ENCODE measurements around the gene TRIOBP. TPM values are rescaled to one million over a fixed set of nuclear protein-coding genes. Genes with fewer than 3 reads are reported as not detected.

The TRIOBP gene
- total RNA-seq, 1 experiment from 2014 or later = 170 TPM

DNA sequence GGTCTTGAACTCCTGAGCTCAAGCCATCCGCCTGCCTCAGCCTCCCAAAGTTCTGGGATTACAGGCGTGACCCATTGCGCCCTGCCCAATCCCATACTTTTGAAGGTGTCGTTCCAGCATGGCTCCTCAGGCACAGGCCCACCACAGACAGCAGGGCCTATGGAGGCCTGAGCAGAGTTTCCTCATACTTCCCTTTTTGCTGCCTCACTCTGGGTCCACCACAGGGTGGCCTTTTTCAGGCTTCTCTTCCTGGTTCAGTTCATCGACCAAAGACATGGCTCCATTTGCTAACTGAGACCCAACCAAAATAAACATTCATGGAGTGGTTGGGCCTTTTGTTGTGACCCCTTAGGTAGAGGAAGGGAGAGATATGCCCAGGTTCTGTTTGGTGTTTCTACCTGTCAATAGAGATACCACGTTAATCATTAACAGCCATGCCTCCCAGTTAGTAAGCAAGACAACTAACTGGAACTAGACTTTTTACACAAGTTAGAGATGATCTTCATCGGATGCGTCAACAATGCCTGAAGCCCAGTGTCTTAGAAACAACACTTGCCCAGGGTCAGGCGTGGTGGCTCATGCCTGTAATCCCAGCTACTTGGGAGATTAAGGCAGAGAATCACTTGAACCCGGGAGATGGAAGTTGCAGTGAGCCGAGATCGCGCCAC is 35.1 kb downstream of the TRIOBP start:
- intact Hi-C loops (cut with micrococcal nuclease; ENCODE audit: unreplicated experiment) = no loop called here
- Histone ChIP-seq H2AFZ (no peak overlapping the region), H3F3A (ENCODE audit: insufficient read depth, low read depth) (peaks cover 18% of the 10 kb centered on the region), H3K27ac (no peak overlapping the region), H3K4me3 (no peak overlapping the region), H3K79me2 (ENCODE audit: low read depth) (no peaks in the 10 kb centered on the region), H3K4me2 (no peak overlapping the region), H3K9me2 (ENCODE audit: insufficient read depth) (no peaks in the 10 kb centered on the region), H3K27me3 (ENCODE audit: insufficient read depth, low read depth) (no peaks in the 10 kb centered on the region), H3K36me3 (ENCODE audit: low read depth) (no peaks in the 10 kb centered on the region), H3K9me3 (ENCODE audit: insufficient read depth, low read depth) (no peaks in the 10 kb centered on the region), H4K20me1 (ENCODE audit: insufficient read depth) (no peaks in the 10 kb centered on the region), H3K4me1 (replicated peaks; ENCODE audit: insufficient read depth) (peaks cover 12% of the 10 kb centered on the region; the same call in 1 of the 2 replicates)
- BruUV-seq (replicated peaks) = no TSS peak
- TF ChIP-seq, protein P1, sequence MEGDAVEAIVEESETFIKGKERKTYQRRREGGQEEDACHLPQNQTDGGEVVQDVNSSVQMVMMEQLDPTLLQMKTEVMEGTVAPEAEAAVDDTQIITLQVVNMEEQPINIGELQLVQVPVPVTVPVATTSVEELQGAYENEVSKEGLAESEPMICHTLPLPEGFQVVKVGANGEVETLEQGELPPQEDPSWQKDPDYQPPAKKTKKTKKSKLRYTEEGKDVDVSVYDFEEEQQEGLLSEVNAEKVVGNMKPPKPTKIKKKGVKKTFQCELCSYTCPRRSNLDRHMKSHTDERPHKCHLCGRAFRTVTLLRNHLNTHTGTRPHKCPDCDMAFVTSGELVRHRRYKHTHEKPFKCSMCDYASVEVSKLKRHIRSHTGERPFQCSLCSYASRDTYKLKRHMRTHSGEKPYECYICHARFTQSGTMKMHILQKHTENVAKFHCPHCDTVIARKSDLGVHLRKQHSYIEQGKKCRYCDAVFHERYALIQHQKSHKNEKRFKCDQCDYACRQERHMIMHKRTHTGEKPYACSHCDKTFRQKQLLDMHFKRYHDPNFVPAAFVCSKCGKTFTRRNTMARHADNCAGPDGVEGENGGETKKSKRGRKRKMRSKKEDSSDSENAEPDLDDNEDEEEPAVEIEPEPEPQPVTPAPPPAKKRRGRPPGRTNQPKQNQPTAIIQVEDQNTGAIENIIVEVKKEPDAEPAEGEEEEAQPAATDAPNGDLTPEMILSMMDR (conservative IDR thresholded peaks at IDR 0.05) = no peak
- no peak for TF ChIP-seq EZH2 (IDR thresholded peaks at IDR 0.05; ENCODE audit: low read depth)
- POLR2A ChIA-PET (ENCODE audit: unreplicated experiment) = no interaction called here
- CTCF ChIA-PET = interaction anchor here (0.7 kb wide), 2 partner anchors 56 to 67 kb away, joined by 3 to 5 read pairs; no protein-coding TSS in a partner anchor
- DNase-seq = no peak

- Histone ChIP-seq H3K9me2 (ENCODE audit: insufficient read depth) (no peaks in the 10 kb centered on the region), H3K27me3 (ENCODE audit: insufficient read depth, low read depth) (no peaks in the 10 kb centered on the region), H3F3A (ENCODE audit: insufficient read depth, low read depth) (peaks cover 14% of the 10 kb centered on the region), H3K4me2 (no peak overlapping the region), H3K4me3 (no peak overlapping the region), H2AFZ (no peak overlapping the region), H3K4me1 (replicated peaks; ENCODE audit: insufficient read depth) (peaks cover 7% of the 10 kb centered on the region; the same call in 1 of the 2 replicates), H4K20me1 (ENCODE audit: insufficient read depth) (no peaks in the 10 kb centered on the region), H3K27ac (no peak overlapping the region), H3K79me2 (ENCODE audit: low read depth) (no peaks in the 10 kb centered on the region), H3K36me3 (ENCODE audit: low read depth) (no peaks in the 10 kb centered on the region), H3K9me3 (ENCODE audit: insufficient read depth, low read depth) (no peaks in the 10 kb centered on the region)
- CTCF ChIA-PET = no interaction called here
- peak in 1 of 2 experiments; percentile 13 for DNase-seq
- TF ChIP-seq, protein P1 (conservative IDR thresholded peaks at IDR 0.05) = no peak
- no peak for TF ChIP-seq EZH2 (IDR thresholded peaks at IDR 0.05; ENCODE audit: low read depth)
- intact Hi-C loops (cut with micrococcal nuclease; ENCODE audit: unreplicated experiment) = no loop called here
- POLR2A ChIA-PET (ENCODE audit: unreplicated experiment) = interaction anchor here (0.6 to 0.7 kb wide), 2 partner anchors 75 to 1401 kb away, joined by 15 to 18 read pairs; no protein-coding TSS in a partner anchor
- no TSS peak for BruUV-seq (replicated peaks)
Observed at GRCh38 chr22:37732699-37733607, 36.1 kb downstream of the TRIOBP start.

GRCh38 chr22:37733625-37734401 is 37.0 kb downstream of the TRIOBP start:
- H3K4me1 ChIP-seq (replicated peaks; ENCODE audit: insufficient read depth) = no peaks in the 10 kb centered on the region
- no peak overlapping the region for H2AFZ ChIP-seq
- H3K4me3 ChIP-seq = no peak overlapping the region
- no peaks in the 10 kb centered on the region for H3K27me3 ChIP-seq (ENCODE audit: insufficient read depth, low read depth)
- ChIA-PET POLR2A (ENCODE audit: unreplicated experiment) (interaction anchor here (0.7 kb wide), 1 partner anchor 1402 kb away, joined by 18 read pairs; no protein-coding TSS in a partner anchor), CTCF (interaction anchor here (0.9 kb wide), 1 partner anchor 91 kb away, joined by 3 read pairs; no protein-coding TSS in a partner anchor)
- no peaks in the 10 kb centered on the region for H3K36me3 ChIP-seq (ENCODE audit: low read depth)
- no peak for DNase-seq
- no peak overlapping the region for H3K27ac ChIP-seq
- no TSS peak for BruUV-seq (replicated peaks)
- H3K79me2 ChIP-seq (ENCODE audit: low read depth) = no peaks in the 10 kb centered on the region
- H3K4me2 ChIP-seq = no peak overlapping the region
- H3K9me3 ChIP-seq (ENCODE audit: insufficient read depth, low read depth) = no peaks in the 10 kb centered on the region
- no peak for TF ChIP-seq EZH2 (IDR thresholded peaks at IDR 0.05; ENCODE audit: low read depth)
- TF ChIP-seq, protein P1 (conservative IDR thresholded peaks at IDR 0.05) = no peak
- intact Hi-C loops (cut with micrococcal nuclease; ENCODE audit: unreplicated experiment) = no loop called here
- peaks cover 8% of the 10 kb centered on the region for H3F3A ChIP-seq (ENCODE audit: insufficient read depth, low read depth)
- no peaks in the 10 kb centered on the region for H3K9me2 ChIP-seq (ENCODE audit: insufficient read depth)
- no peaks in the 10 kb centered on the region for H4K20me1 ChIP-seq (ENCODE audit: insufficient read depth)

Data from PC-9 (cell line).